Astrocyte (in vitro differentiated cells and primary cell): ENCODE data around the gene NCR2.

Experiments used
- CTCF ChIP-seq: IDR thresholded peaks from 2 replicates; pipeline ENCODE4 v1.5.1; 2011; ENCODE audit warnings: low read depth, mild to moderate bottlenecking, inconsistent platforms, low read length, moderate library complexity; ENCODE audit not compliant: insufficient read depth
- EZH2 ChIP-seq: IDR thresholded peaks from 2 replicates; pipeline ENCODE4 v1.6.1; 2012; ENCODE audit warnings: mild to moderate bottlenecking, low read length, inconsistent platforms; ENCODE audit not compliant: insufficient read depth

GRCh38 chr6:41347378-41348050, 12.1 kb downstream of the NCR2 start:
- TF ChIP-seq EZH2 (no peak), CTCF (no peak)
